Fibroblast of gingiva (primary cell): Measurements from ENCODE around the gene C5AR2.
A peak's percentile ranks its signal among the peaks of the same experiment; 100 is the strongest.
"Not testable (repeated sequence)": the region's sequence is repeated elsewhere in the genome, so short reads cannot be mapped to it uniquely, and the experiment has no call there.

Experiments used
- DNase-seq: peaks from one replicate; pipeline ENCODE4 v3.0.0-alpha.2; 2011; ENCODE audit warnings: low read depth

The C5AR2 gene

GRCh38 chr19:47363758-47364531, 32.0 kb downstream of the C5AR2 start:
- DNase-seq: peak; percentile 67

GRCh38 chr19:47365455-47365854, 33.5 kb downstream of the C5AR2 start:
- not testable (repeated sequence) for DNase-seq

GRCh38 chr19:47370045-47370611, 38.2 kb downstream of the C5AR2 start:
- DNase-seq: peak; percentile 73

- DNase-seq: no peak
Observed at GRCh38 chr19:47371261-47371660, 39.3 kb downstream of the C5AR2 start.

GRCh38 chr19:47372603-47373002, 40.6 kb downstream of the C5AR2 start:
- DNase-seq: no peak

GRCh38 chr19:47373246-47374240, 41.6 kb downstream of the C5AR2 start:
- no peak for DNase-seq

GRCh38 chr19:47374876-47375693, 43.1 kb downstream of the C5AR2 start:
- DNase-seq: no peak

- no peak for DNase-seq
Observed at GRCh38 chr19:47375694-47376588, 44.0 kb downstream of the C5AR2 start.

GRCh38 chr19:47376589-47377144, 44.7 kb downstream of the C5AR2 start:
- no peak for DNase-seq

- DNase-seq: no peak
Observed at GRCh38 chr19:47377208-47377701, 45.3 kb downstream of the C5AR2 start.

GRCh38 chr19:47377801-47378200, 45.8 kb downstream of the C5AR2 start:
- no peak for DNase-seq

GRCh38 chr19:47378246-47378645, 46.3 kb downstream of the C5AR2 start:
- DNase-seq: no peak

GRCh38 chr19:47379381-47379938, 47.5 kb downstream of the C5AR2 start:
- DNase-seq: no peak

GRCh38 chr19:47380559-47380958, 48.6 kb downstream of the C5AR2 start:
- DNase-seq: no peak

GRCh38 chr19:47381121-47381520, 49.1 kb downstream of the C5AR2 start:
- DNase-seq: no peak

GRCh38 chr19:47381653-47382279, 49.8 kb downstream of the C5AR2 start:
- DNase-seq: no peak

GRCh38 chr19:47383890-47384289, 51.9 kb downstream of the C5AR2 start:
- DNase-seq: not testable (repeated sequence)

- not testable (repeated sequence) for DNase-seq
Observed at GRCh38 chr19:47384533-47384932, 52.6 kb downstream of the C5AR2 start.

- DNase-seq: not testable (repeated sequence)
Observed at GRCh38 chr19:47386582-47386981, 54.6 kb downstream of the C5AR2 start.
